A549 (cell line): Measurements from ENCODE around the gene ITGA5. TPM values are rescaled to one million over a fixed set of nuclear protein-coding genes. Genes with fewer than 3 reads are reported as not detected.

Source experiments
- ATAC-seq, 2 experiments: fragments of 200-7000 bp in 1 of 2; fragments of >200 bp in 1 of 2; cut with Nextera tagmentation in 1 of 2; cut with Tn5 transposase in 1 of 2; 3 replicates each; pipeline versions ENCODE4 v1.8.0 to v1.9.1; 2018 to 2020; ENCODE audit warnings: mild to moderate bottlenecking in 1 of 2, moderate library complexity in 1 of 2
- CTCF ChIA-PET: fragments of 300-600 bp; sonication (Branson Sonifier 250); formaldehyde crosslinking; extraction: SDS; loops from one replicate; lab custom pipeline; 2021; ENCODE audit warnings: antibody characterized with exemption, inconsistent platforms; lab: Yijun Ruan, JAX
- POLR2A ChIA-PET: fragments of 350-600 bp; formaldehyde crosslinking; extraction: SDS; loops from one replicate; lab custom pipeline; 2021; ENCODE audit warnings: antibody characterized with exemption, inconsistent platforms; lab: Yijun Ruan, JAX
- DNase-seq, 2 experiments: peaks; one replicate each; pipeline versions ENCODE4 v3.0.0 to v3.0.0-alpha.2; 2011 to 2016; ENCODE audit warnings: low read depth in 1 of 2, low spot score in 1 of 2
- FAIRE-seq: peaks from 2 replicates; lab custom pipeline; 2011; peaks lifted over from hg19 to GRCh38; lab: Jason Lieb, UNC
- H3K27ac ChIP-seq, 2 experiments: fragments of >200 bp; sonication (Bioruptor Twin); formaldehyde crosslinking; 3 replicates each; pipeline ENCODE4 v1.5.1; 2016 to 2017
- H3K4me1 ChIP-seq: fragments of >200 bp; sonication (Bioruptor Twin); formaldehyde crosslinking; 3 replicates; pipeline ENCODE4 v1.6.1; 2016
- H3K4me2 ChIP-seq: fragments of >200 bp; sonication (Bioruptor Twin); formaldehyde crosslinking; 3 replicates; pipeline ENCODE4 v1.6.1; 2016
- H3K4me3 ChIP-seq: fragments of >200 bp; sonication (Bioruptor Twin); formaldehyde crosslinking; 3 replicates; pipeline ENCODE4 v1.5.1; 2016
- H3K9me3 ChIP-seq: fragments of >200 bp; sonication (Bioruptor Twin); formaldehyde crosslinking; 3 replicates; pipeline ENCODE4 v1.6.1; 2016
- ATOH8 ChIP-seq: fragments of 250-450 bp; sonication (Bioruptor Pico); IDR thresholded peaks from 2 replicates; pipeline ENCODE4 v1.5.0; 2020; ENCODE audit warnings: low read depth, mild to moderate bottlenecking, moderate library complexity
- CEBPB ChIP-seq, 2 experiments: fragments of >200 bp in 1 of 2; sonication (Bioruptor Twin) in 1 of 2; formaldehyde crosslinking in 1 of 2; IDR thresholded peaks; 2 replicates each; pipeline ENCODE4 v1.6.1; 2012 to 2016
- CTCF ChIP-seq: fragments of >200 bp; sonication (Bioruptor Twin); formaldehyde crosslinking; IDR thresholded peaks from 3 replicates; pipeline ENCODE4 v1.5.1; 2016
- EHMT2 ChIP-seq: fragments of 200-600 bp; sonication (generic); IDR thresholded peaks from 2 replicates; pipeline ENCODE4 v1.6.1; 2016; ENCODE audit warnings: antibody characterized with exemption, low read depth, mild to moderate bottlenecking, moderate library complexity
- EP300 ChIP-seq, 2 experiments: fragments of >200 bp; sonication (Bioruptor Twin); formaldehyde crosslinking; IDR thresholded peaks; 2 replicates in 1 of 2; 3 replicates in 1 of 2; pipeline ENCODE4 v1.6.1; 2016 to 2017
- FOSL2 ChIP-seq, 2 experiments: fragments of 450-650 bp in 1 of 2; fragments of >200 bp in 1 of 2; sonication (Bioruptor Twin) in 1 of 2; formaldehyde crosslinking; IDR thresholded peaks; 2 replicates each; pipeline versions ENCODE4 v1.5.0 to v1.6.1; 2016 to 2020; ENCODE audit warnings: mild to moderate bottlenecking in 1 of 2, moderate library complexity in 1 of 2
- GATA3 ChIP-seq: IDR thresholded peaks from 2 replicates; pipeline ENCODE4 v1.6.1; 2012; ENCODE audit warnings: borderline replicate concordance
- HES2 ChIP-seq: fragments of >200 bp; sonication (Bioruptor Twin); formaldehyde crosslinking; IDR thresholded peaks from 2 replicates; pipeline ENCODE4 v1.6.1; 2016
- JUN ChIP-seq, 2 experiments: fragments of >200 bp; sonication (Bioruptor Twin); formaldehyde crosslinking; IDR thresholded peaks; 2 replicates in 1 of 2; 3 replicates in 1 of 2; pipeline ENCODE4 v1.6.1; 2016 to 2017
- JUNB ChIP-seq: fragments of >200 bp; sonication (Bioruptor Twin); formaldehyde crosslinking; IDR thresholded peaks from 2 replicates; pipeline ENCODE4 v1.6.1; 2016
- KDM1A ChIP-seq: fragments of 200-600 bp; sonication (generic); IDR thresholded peaks from 2 replicates; pipeline ENCODE4 v1.6.1; 2016; ENCODE audit warnings: low read depth, mild to moderate bottlenecking
- POLR2AphosphoS2 ChIP-seq: conservative IDR thresholded peaks from 2 replicates; pipeline ENCODE4 v1.6.1; 2012; ENCODE audit warnings: low read length, improper control_type of control experiment, inconsistent platforms
- RFX5 ChIP-seq: fragments of 450-650 bp; IDR thresholded peaks from 2 replicates; pipeline ENCODE4 v1.7.1; 2014; ENCODE audit warnings: antibody characterized with exemption, mild to moderate bottlenecking, moderate library complexity
- SMC3 ChIP-seq: fragments of >200 bp; sonication (Bioruptor Twin); formaldehyde crosslinking; IDR thresholded peaks from 3 replicates; pipeline ENCODE4 v1.6.1; 2018; ENCODE audit warnings: inconsistent platforms
- TFCP2L1 ChIP-seq: fragments of 250-450 bp; sonication (Bioruptor Pico); IDR thresholded peaks from 2 replicates; pipeline ENCODE4 v1.5.0; 2021; ENCODE audit warnings: mild to moderate bottlenecking
- ZFP36 ChIP-seq: fragments of 450-650 bp; IDR thresholded peaks from 2 replicates; pipeline ENCODE4 v1.6.1; 2014; ENCODE audit warnings: borderline replicate concordance; ENCODE audit not compliant: partially characterized antibody
- WGBS: methylation state at CpG from one replicate; pipeline ENCODE4 v1.1.6; 2017; ENCODE audit errors: missing lambda C conversion rate; 5-methylcytosine and 5-hydroxymethylcytosine counted together
- polyA plus RNA-seq, 4 experiments: library from polyadenylated mRNA; depleted of rRNA in 3 of 4; stranded (reverse); fragments of >200 nt; fragmentation: RNase III in 1 of 4; extraction: RNeasy Plus Mini Kit Qiagen cat#74134 plus additional on column Dnase treatment in 1 of 4; gene quantifications; 2 replicates in 3 of 4; 3 replicates in 1 of 4; pipeline ENCODE4 v1.2.3, GENCODE V29; 2011 to 2017
- TF ChIP-seq, protein P1 (sequence below): IDR thresholded peaks from 2 replicates; pipeline ENCODE4 v1.6.1; 2012

ITGA5 gene
- polyA plus RNA-seq, 2 of the 4 experiments (the other 2 are of a cell fraction), result 27.2 to 31.7 TPM

GRCh38 chr12:54430471-54431069, 11.5 kb upstream of the ITGA5 start:
- 86% methylated on average over 5 of the region's 5 CpGs for WGBS
- Histone ChIP-seq H3K4me3 (no peak overlapping the region), H3K4me1 (peaks cover 29% of the 10 kb centered on the region), H3K9me3 (no peaks in the 10 kb centered on the region), H3K4me2 (no peak overlapping the region), H3K27ac (no peak overlapping the region)
- DNase-seq (no peak), FAIRE-seq (no peak), ATAC-seq (no peak)
- ChIA-PET CTCF (interaction anchor here (1.1 to 47.9 kb wide), 5 partner anchors 9 to 60 kb away, joined by 3 to 1279 read pairs (median 97); partner anchors contain the start of gene ITGA5), POLR2A (interaction anchor here (0.6 kb wide), 1 partner anchor 9 kb away, joined by 3 read pairs; no protein-coding TSS in a partner anchor)
- no peak for TF ChIP-seq SMC3
- TF ChIP-seq FOSL2 (IDR thresholded peaks at IDR 0.05), result no peak
- TF ChIP-seq FOSL2 (CRISPR knock-in tag; IDR thresholded peaks at IDR 0.05), result no peak

DNA sequence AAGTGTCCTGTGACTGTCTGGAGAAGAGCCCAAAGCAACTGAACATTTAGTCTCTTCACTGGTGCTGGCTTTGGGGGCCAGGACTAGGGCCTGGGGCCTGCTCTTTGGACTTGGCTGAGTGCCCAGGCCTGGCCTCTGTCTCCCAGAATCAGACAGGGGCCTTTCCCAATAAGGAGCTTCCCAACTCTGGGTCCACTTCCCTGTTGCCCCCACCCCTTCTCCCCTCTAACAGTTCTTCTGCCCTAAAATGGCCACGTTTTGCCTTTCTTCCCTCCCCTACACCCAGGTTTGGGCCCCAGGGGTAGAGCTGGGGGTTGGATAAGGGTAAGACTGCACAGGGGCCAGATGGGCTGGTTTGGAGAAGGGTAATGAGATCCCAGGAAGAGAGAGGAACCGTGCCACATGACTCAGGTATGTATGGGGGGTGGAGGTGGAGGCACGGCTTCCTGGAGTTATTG, 10.0 kb upstream of the ITGA5 start:
- no peak for DNase-seq
- no peak for ATAC-seq
- no peak overlapping the region for H3K4me3 ChIP-seq
- H3K27ac ChIP-seq, result peak overlapping the region in 1 of 2 experiments; percentile 30; a peak in 1 of 6 replicates
- FAIRE-seq, result no peak
- H3K9me3 ChIP-seq, result no peaks in the 10 kb centered on the region
- ChIA-PET CTCF (interaction anchor here (1.0 to 47.9 kb wide), 9 partner anchors 10 to 68 kb away, joined by 3 to 1279 read pairs (median 8); partner anchors contain the start of gene ITGA5), POLR2A (no interaction called here)
- 60% methylated on average over 3 of the region's 3 CpGs for whole genome bisulfite sequencing
- H3K4me2 ChIP-seq, result no peak overlapping the region; the same call in 2 of the 3 replicates
- H3K4me1 ChIP-seq, result peaks cover 25% of the 10 kb centered on the region
- TF ChIP-seq TFCP2L1 (no peak), JUNB (no peak), SMC3 (no peak), ATOH8 (no peak), HES2 (no peak), JUN (IDR thresholded peaks at IDR 0.05) (no peak), EP300 (IDR thresholded peaks at IDR 0.05) (no peak), CEBPB (IDR thresholded peaks at IDR 0.05) (no peak), ZFP36 (no peak), EHMT2 (no peak), CTCF (no peak), RFX5 (no peak), KDM1A (no peak), GATA3 (no peak), POLR2AphosphoS2 (no peak)
- TF ChIP-seq, protein P1, sequence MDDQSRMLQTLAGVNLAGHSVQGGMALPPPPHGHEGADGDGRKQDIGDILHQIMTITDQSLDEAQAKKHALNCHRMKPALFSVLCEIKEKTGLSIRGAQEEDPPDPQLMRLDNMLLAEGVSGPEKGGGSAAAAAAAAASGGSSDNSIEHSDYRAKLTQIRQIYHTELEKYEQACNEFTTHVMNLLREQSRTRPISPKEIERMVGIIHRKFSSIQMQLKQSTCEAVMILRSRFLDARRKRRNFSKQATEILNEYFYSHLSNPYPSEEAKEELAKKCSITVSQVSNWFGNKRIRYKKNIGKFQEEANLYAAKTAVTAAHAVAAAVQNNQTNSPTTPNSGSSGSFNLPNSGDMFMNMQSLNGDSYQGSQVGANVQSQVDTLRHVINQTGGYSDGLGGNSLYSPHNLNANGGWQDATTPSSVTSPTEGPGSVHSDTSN, result no peak
